ENCODE data around the gene GUCA2B.

The GUCA2B gene

GRCh38 chr1:42128499-42128898 is 24.7 kb upstream of the GUCA2B start:
- Histone ChIP-seq H4K20me1 (no peaks in the 10 kb centered on the region), H3K36me3 (no peaks in the 10 kb centered on the region), H3K27me3 (no peaks in the 10 kb centered on the region), H3K4me2 (no peak overlapping the region), H3K4me3 (no peak overlapping the region), H3K9ac (no peak overlapping the region), H3K4me1 (no peaks in the 10 kb centered on the region), H3K27ac (no peak overlapping the region), H3K9me3 (replicated peaks in 1 of 11) (no peaks in the 10 kb centered on the region)
- TF ChIP-seq Cebpa-rat (IDR thresholded peaks at IDR 0.05), result no peak

- Histone ChIP-seq H3K9me3 (replicated peaks in 1 of 11) (no peaks in the 10 kb centered on the region), H3K27ac (no peak overlapping the region), H3K27me3 (no peaks in the 10 kb centered on the region), H3K4me3 (no peak overlapping the region), H3K36me3 (no peaks in the 10 kb centered on the region), H3K4me1 (no peaks in the 10 kb centered on the region; a peak in 1 of 20 replicates), H4K20me1 (no peaks in the 10 kb centered on the region), H3K4me2 (no peak overlapping the region), H3K9ac (no peak overlapping the region)
- no peak for TF ChIP-seq Cebpa-rat (IDR thresholded peaks at IDR 0.05)
Measured at GRCh38 chr1:42128964-42129363, 24.2 kb upstream of the GUCA2B start.

GRCh38 chr1:42130061-42130660 is 23.0 kb upstream of the GUCA2B start:
- H4K20me1 ChIP-seq, result no peaks in the 10 kb centered on the region
- H3K9ac ChIP-seq, result no peak overlapping the region
- TF ChIP-seq Cebpa-rat (IDR thresholded peaks at IDR 0.05), result no peak
- H3K9me3 ChIP-seq (replicated peaks in 1 of 11), result no peaks in the 10 kb centered on the region
- no peaks in the 10 kb centered on the region for H3K27me3 ChIP-seq
- no peak overlapping the region for H3K4me3 ChIP-seq
- peaks cover 0 to 8% (median under 1%) of the 10 kb centered on the region in 10 experiments; a peak in 7 of 20 replicates for H3K4me1 ChIP-seq
- no peak overlapping the region for H3K27ac ChIP-seq
- no peak overlapping the region for H3K4me2 ChIP-seq
- no peaks in the 10 kb centered on the region for H3K36me3 ChIP-seq

- Histone ChIP-seq H3K36me3 (no peaks in the 10 kb centered on the region), H3K27me3 (no peaks in the 10 kb centered on the region), H4K20me1 (no peaks in the 10 kb centered on the region), H3K9me3 (replicated peaks in 1 of 11) (no peaks in the 10 kb centered on the region; a peak in 1 of 22 replicates), H3K4me2 (no peak overlapping the region; a peak in 1 of 22 replicates), H3K4me3 (no peak overlapping the region), H3K27ac (no peak overlapping the region), H3K9ac (no peak overlapping the region), H3K4me1 (peaks cover 8 to 31% (median 20%) of the 10 kb centered on the region in 10 experiments; a peak in 19 of 20 replicates)
- no peak for TF ChIP-seq Cebpa-rat (IDR thresholded peaks at IDR 0.05)
Measured at GRCh38 chr1:42133390-42133789, 19.8 kb upstream of the GUCA2B start.

GRCh38 chr1:42133809-42134526 is 19.2 kb upstream of the GUCA2B start:
- Histone ChIP-seq H3K4me2 (no peak overlapping the region; a peak in 1 of 22 replicates), H3K27ac (no peak overlapping the region), H4K20me1 (no peaks in the 10 kb centered on the region), H3K4me3 (no peak overlapping the region), H3K9me3 (replicated peaks in 1 of 11) (no peaks in the 10 kb centered on the region; a peak in 1 of 22 replicates), H3K27me3 (no peaks in the 10 kb centered on the region), H3K36me3 (no peaks in the 10 kb centered on the region), H3K9ac (no peak overlapping the region), H3K4me1 (peaks cover 8 to 33% (median 20%) of the 10 kb centered on the region in 10 experiments; a peak in 19 of 20 replicates)
- no peak for TF ChIP-seq Cebpa-rat (IDR thresholded peaks at IDR 0.05)

GRCh38 chr1:42135426-42135825 is 17.8 kb upstream of the GUCA2B start:
- Histone ChIP-seq H3K36me3 (no peaks in the 10 kb centered on the region), H3K27me3 (no peaks in the 10 kb centered on the region), H3K4me2 (peak overlapping the region in 5 of 11 experiments; percentile 1 to 37 (median 28); a peak in 6 of 22 replicates), H3K4me3 (no peak overlapping the region), H4K20me1 (no peaks in the 10 kb centered on the region), H3K9me3 (replicated peaks in 1 of 11) (no peaks in the 10 kb centered on the region; a peak in 1 of 22 replicates), H3K4me1 (peaks cover 8 to 33% (median 20%) of the 10 kb centered on the region in 10 experiments; a peak in 19 of 20 replicates), H3K9ac (no peak overlapping the region), H3K27ac (no peak overlapping the region)
- TF ChIP-seq Cebpa-rat (IDR thresholded peaks at IDR 0.05), result no peak; a peak in 1 of 22 replicates

- no peaks in the 10 kb centered on the region; a peak in 1 of 22 replicates for H3K9me3 ChIP-seq (replicated peaks in 1 of 11)
- no peaks in the 10 kb centered on the region for H4K20me1 ChIP-seq
- no peaks in the 10 kb centered on the region for H3K27me3 ChIP-seq
- no peak for TF ChIP-seq Cebpa-rat (IDR thresholded peaks at IDR 0.05)
- no peaks in the 10 kb centered on the region for H3K36me3 ChIP-seq
- H3K4me3 ChIP-seq, result no peak overlapping the region
- H3K4me1 ChIP-seq, result peaks cover 8 to 33% (median 20%) of the 10 kb centered on the region in 10 experiments; a peak in 19 of 20 replicates
- H3K27ac ChIP-seq, result no peak overlapping the region
- H3K9ac ChIP-seq, result no peak overlapping the region
- peak overlapping the region; percentile 10 to 58 (median 39); a peak in 15 of 22 replicates for H3K4me2 ChIP-seq
Measured at GRCh38 chr1:42136466-42136865, 16.7 kb upstream of the GUCA2B start.

- no peaks in the 10 kb centered on the region for H3K36me3 ChIP-seq
- H3K4me3 ChIP-seq, result no peak overlapping the region
- no peaks in the 10 kb centered on the region for H3K27me3 ChIP-seq
- peaks cover 8 to 33% (median 20%) of the 10 kb centered on the region in 10 experiments; a peak in 19 of 20 replicates for H3K4me1 ChIP-seq
- peak overlapping the region in 10 of 11 experiments; percentile 9 to 59 (median 26); a peak in 14 of 22 replicates for H3K4me2 ChIP-seq
- H4K20me1 ChIP-seq, result no peaks in the 10 kb centered on the region
- no peak for TF ChIP-seq Cebpa-rat (IDR thresholded peaks at IDR 0.05)
- H3K9ac ChIP-seq, result no peak overlapping the region
- no peak overlapping the region for H3K27ac ChIP-seq
- H3K9me3 ChIP-seq (replicated peaks in 1 of 11), result no peaks in the 10 kb centered on the region; a peak in 1 of 22 replicates
Measured at GRCh38 chr1:42137766-42138165, 15.4 kb upstream of the GUCA2B start.

- Histone ChIP-seq H4K20me1 (no peaks in the 10 kb centered on the region), H3K36me3 (no peaks in the 10 kb centered on the region), H3K9me3 (replicated peaks in 1 of 11) (no peaks in the 10 kb centered on the region; a peak in 1 of 22 replicates), H3K4me2 (peak overlapping the region in 5 of 11 experiments; percentile 19 to 59 (median 40); a peak in 2 of 22 replicates), H3K27ac (no peak overlapping the region), H3K4me1 (peaks cover 16 to 39% (median 26%) of the 10 kb centered on the region in 10 experiments), H3K27me3 (no peaks in the 10 kb centered on the region), H3K4me3 (no peak overlapping the region), H3K9ac (no peak overlapping the region)
- no peak for TF ChIP-seq Cebpa-rat (IDR thresholded peaks at IDR 0.05)
Measured at GRCh38 chr1:42138586-42138985, 14.6 kb upstream of the GUCA2B start.

Measured in BLaER1 treated with 17β-estradiol and CSF1 and Interleukin-3, amounts not matched to agents 10 nM and 100 nM (cell line).